IPS DF 6.9 (cell line): ENCODE data around the gene RPL32.
A peak's percentile ranks its signal among the peaks of the same experiment; 100 is the strongest.
"Not testable (repeated sequence)": the region's sequence is repeated elsewhere in the genome, so short reads cannot be mapped to it uniquely, and the experiment has no call there.

Experiments
- DNase-seq: peaks from one replicate; pipeline ENCODE4 v3.0.0-alpha.2; 2013; ENCODE audit warnings: low read depth, low spot score
- H3K27ac ChIP-seq: one replicate; pipeline ENCODE4 v1.5.1; 2013; ENCODE audit warnings: low read length, control low read depth
- H3K27me3 ChIP-seq: 2 replicates; pipeline ENCODE4 v1.6.1; 2013; ENCODE audit warnings: mild to moderate bottlenecking, low read length; ENCODE audit not compliant: control insufficient read depth, insufficient read depth
- H3K36me3 ChIP-seq: 2 replicates; pipeline ENCODE4 v1.6.1; 2013; ENCODE audit warnings: low read length; ENCODE audit not compliant: control insufficient read depth, insufficient read depth
- H3K4me1 ChIP-seq: 2 replicates; pipeline ENCODE4 v1.6.1; 2013; ENCODE audit warnings: low read length; ENCODE audit not compliant: control insufficient read depth, insufficient read depth
- H3K4me3 ChIP-seq: 2 replicates; pipeline ENCODE4 v1.5.1; 2013; ENCODE audit warnings: mild to moderate bottlenecking, low read length
- H3K9me3 ChIP-seq: 2 replicates; pipeline ENCODE4 v1.6.1; 2013; ENCODE audit warnings: low read length, inconsistent platforms; ENCODE audit not compliant: control insufficient read depth, insufficient read depth
- WGBS: extraction: QIAGEN DNeasy Blood & Tissue Kit; methylation state at CpG from one replicate; pipeline ENCODE4 v1.1.7; 2013; ENCODE audit warnings: mixed read lengths, missing lambda C conversion rate; ENCODE audit not compliant: insufficient read length, insufficient coverage; 5-methylcytosine and 5-hydroxymethylcytosine counted together

The RPL32 gene

DNA sequence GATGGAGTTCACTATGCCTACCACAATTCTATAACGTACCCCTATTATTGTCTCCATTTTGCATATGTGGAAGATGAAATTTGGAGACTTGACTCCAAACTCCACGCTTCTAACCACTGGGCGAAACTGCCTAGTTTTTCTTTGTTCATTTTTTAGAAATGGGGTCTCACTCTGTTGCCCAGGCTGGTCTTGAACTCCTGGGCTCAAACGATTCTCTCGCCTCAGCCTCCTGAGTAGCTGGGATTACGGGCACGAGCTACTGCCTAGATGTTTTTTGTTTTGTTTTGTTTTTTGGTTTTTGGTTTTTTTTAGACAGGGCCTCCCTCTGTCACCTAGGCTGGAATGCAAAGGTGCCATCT, 584 bp upstream of the RPL32 start:
- no peaks in the 10 kb centered on the region for H3K27me3 ChIP-seq
- H3K9me3 ChIP-seq, result no peaks in the 10 kb centered on the region; the same call in 1 of the 2 replicates
- no peak overlapping the region for H3K27ac ChIP-seq
- H3K4me1 ChIP-seq, result no peaks in the 10 kb centered on the region
- no CpG with 5 or more reads among the region's 7 CpGs for WGBS
- H3K36me3 ChIP-seq, result peaks cover 27% of the 10 kb centered on the region
- no peak overlapping the region for H3K4me3 ChIP-seq
- no peak for DNase-seq

GRCh38 chr3:12840591-12841148, 695 bp downstream of the RPL32 start:
- no peak for DNase-seq

DNA sequence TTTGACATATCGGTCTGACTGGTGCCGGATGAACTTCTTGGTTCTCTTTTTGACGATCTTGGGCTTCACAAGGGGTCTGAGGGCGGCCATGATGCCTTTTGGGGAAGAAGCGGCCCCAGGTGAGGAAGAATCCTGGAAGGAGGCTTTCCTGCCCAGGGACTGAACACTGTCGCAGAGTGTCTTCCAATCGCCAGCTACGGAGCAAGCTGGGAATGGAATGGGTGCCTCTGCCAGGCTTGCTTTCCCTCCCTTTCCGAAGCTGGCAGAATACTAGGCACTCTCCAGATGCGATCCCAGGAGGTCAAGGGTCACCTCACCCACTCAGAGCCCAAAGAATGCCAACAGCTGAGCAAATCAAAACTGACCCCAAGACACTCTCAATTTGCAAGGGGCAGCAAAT, 1.2 kb downstream of the RPL32 start:
- not testable (repeated sequence) for H3K27ac ChIP-seq

More at GRCh38 chr3:12840591-12841148, 695 bp downstream of the RPL32 start:
- no peaks in the 10 kb centered on the region for H3K9me3 ChIP-seq
- peaks cover 34% of the 10 kb centered on the region for H3K36me3 ChIP-seq
- WGBS, result no CpG with 5 or more reads among the region's 18 CpGs
- peak overlapping the region; percentile 92 for H3K4me3 ChIP-seq
- no peaks in the 10 kb centered on the region for H3K4me1 ChIP-seq
- no peaks in the 10 kb centered on the region for H3K27me3 ChIP-seq
- H3K27ac ChIP-seq, result no peak overlapping the region

DNA sequence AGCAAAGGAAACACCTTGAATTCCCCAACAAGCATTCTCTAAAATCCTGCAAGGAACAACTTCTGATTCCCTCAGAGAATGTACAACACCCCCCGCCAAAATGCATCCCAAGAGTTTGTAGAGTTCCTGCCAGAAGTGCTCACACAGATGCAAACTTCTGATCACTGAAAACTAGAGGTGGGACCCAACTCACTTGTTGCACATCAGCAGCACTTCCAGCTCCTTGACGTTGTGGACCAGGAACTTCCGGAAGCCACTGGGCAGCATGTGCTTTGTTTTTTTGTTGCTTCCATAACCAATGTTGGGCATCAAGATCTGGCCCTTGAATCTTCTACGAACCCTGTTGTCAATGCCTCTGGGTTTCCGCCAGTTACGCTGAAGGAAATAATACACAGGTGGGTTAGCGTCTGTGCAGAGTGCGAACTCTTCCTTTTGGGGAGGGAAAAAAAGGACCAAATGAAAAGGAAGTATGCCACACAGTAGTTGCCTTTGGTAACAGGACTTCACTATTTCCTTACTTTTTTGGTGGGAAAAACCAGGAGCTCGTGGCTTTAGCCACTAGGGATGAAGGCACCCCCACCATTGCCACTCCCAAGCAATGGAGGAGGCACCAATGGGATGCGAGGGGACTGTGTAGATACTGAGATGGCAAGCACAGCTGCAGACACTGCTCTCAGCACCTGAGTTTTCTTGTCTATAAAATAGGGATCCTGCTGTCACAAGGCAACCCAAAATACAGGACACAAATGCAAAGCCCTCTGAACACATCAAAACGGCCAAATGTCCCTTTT, 2.0 kb downstream of the RPL32 start:
- DNase-seq, result no peak
- peak overlapping the region; percentile 92; the same call in 1 of the 2 replicates for H3K4me3 ChIP-seq
- H3K27me3 ChIP-seq, result no peaks in the 10 kb centered on the region
- no peak overlapping the region for H3K27ac ChIP-seq
- no CpG with 5 or more reads among the region's 11 CpGs for WGBS
- H3K36me3 ChIP-seq, result peaks cover 45% of the 10 kb centered on the region
- H3K9me3 ChIP-seq, result no peaks in the 10 kb centered on the region
- H3K4me1 ChIP-seq, result no peaks in the 10 kb centered on the region

More for the DNA sequence above, 1.2 kb downstream of the RPL32 start:
- H3K4me1 ChIP-seq, H3K9me3 ChIP-seq, H3K27me3 ChIP-seq, DNase-seq: not testable (repeated sequence)
- no CpG with 5 or more reads among the region's 10 CpGs for WGBS
- H3K4me3 ChIP-seq, result peak overlapping the region; percentile 92; the same call in 1 of the 2 replicates
- H3K36me3 ChIP-seq, result peaks cover 38% of the 10 kb centered on the region

DNA sequence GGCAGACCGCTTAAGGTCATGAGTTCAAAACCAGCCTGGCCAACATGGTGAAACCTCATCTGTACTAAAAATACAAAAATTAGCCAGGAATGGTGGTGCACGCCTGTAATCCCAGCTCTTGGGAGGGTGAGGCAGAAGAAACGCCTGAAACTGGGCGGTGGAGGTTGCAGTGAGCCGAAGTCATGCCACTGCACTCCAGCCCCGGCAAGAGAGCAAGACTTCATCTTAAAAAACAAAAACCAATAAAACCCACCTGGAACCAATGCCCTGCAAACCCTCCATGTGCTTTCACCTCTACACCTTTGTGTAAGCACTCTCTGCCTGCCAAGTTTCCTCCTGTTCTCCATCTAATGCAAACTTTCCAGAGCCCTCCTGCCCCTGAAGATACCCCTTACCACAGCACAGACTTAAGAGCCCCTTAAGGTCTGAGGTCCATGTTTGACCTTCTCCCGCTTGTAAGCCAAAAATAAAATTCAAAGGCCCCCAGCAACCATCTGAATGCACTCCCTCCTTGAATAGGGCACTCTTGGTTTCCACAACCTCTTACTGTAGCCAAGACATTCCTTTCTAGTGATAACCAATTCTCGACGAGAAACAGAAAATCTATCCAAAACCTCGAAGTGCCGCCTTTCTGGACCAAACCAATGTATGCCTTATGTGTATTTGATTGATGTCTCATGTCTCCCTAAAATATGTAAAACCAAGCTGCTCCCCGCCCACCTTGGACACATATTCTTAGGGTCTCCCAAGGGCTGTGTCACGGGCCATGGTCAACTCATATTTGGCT, 3.0 kb downstream of the RPL32 start:
- Histone ChIP-seq H3K36me3 (peaks cover 50% of the 10 kb centered on the region), H3K4me3 (no peak overlapping the region), H3K27ac (no peak overlapping the region), H3K4me1 (no peaks in the 10 kb centered on the region), H3K9me3 (no peaks in the 10 kb centered on the region), H3K27me3 (no peaks in the 10 kb centered on the region)
- WGBS, result no CpG with 5 or more reads among the region's 13 CpGs
- no peak for DNase-seq

GRCh38 chr3:12837295-12837986, 3.9 kb downstream of the RPL32 start:
- Histone ChIP-seq H3K27ac (no peak overlapping the region), H3K36me3 (peaks cover 57% of the 10 kb centered on the region)

GRCh38 chr3:12835052-12835665, 6.2 kb downstream of the RPL32 start:
- H3K4me1 ChIP-seq, result peaks cover 1% of the 10 kb centered on the region; the same call in 1 of the 2 replicates
- no CpG with 5 or more reads among the region's 6 CpGs for WGBS
- H3K27ac ChIP-seq, result no peak overlapping the region
- DNase-seq, result no peak
- no peak overlapping the region for H3K4me3 ChIP-seq
- H3K27me3 ChIP-seq, result no peaks in the 10 kb centered on the region
- no peaks in the 10 kb centered on the region for H3K9me3 ChIP-seq
- peaks cover 65% of the 10 kb centered on the region for H3K36me3 ChIP-seq

More at GRCh38 chr3:12837295-12837986, 3.9 kb downstream of the RPL32 start:
- H3K9me3 ChIP-seq, result no peaks in the 10 kb centered on the region
- no peaks in the 10 kb centered on the region for H3K27me3 ChIP-seq
- no peak overlapping the region for H3K4me3 ChIP-seq
- no peaks in the 10 kb centered on the region; the same call in 1 of the 2 replicates for H3K4me1 ChIP-seq
- DNase-seq, result no peak
- WGBS, result no CpG with 5 or more reads among the region's 6 CpGs

DNA sequence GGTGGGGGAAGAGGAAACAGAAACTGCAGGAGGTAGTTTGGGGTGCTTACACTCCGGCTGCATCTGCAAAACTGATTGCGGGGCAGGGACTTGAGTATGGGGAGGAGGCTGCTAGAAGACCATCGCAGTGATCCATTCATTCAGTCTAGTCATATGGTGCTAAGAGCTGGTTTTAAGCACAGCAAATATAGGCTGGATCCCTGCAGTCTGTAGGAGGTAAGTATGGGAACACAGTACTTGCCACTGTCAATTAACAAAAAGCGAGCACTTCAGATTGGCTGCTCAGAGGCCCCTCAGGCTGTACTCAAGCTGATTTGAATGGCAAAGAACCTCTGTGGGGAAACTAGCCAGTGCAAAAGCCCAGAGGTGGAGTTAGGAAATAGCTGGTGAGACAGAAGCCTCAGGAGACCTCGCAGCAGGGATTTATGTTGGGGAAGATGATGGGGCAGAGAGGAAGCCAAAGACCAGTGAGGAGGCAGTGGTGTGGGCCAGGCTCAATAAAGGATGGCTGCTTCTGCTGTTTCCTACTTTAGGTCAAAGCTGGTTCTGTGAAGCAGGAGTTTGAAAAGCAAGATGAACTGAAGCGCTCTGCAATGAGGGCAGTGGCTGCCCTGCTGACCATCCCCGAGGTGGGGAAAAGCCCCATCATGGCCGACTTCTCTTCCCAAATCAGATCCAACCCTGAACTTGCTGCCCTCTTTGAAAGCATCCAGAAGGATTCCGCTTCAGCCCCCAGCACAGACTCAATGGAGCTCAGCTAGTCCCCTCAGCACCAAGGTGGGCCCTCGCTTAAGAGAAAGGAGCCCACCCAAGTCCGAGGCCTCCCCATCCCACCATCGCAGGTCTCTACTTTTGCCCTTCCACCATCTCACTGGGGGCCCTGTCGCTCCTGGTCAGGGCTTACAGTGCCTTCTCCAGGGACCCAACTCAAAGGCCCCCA, 7.9 kb downstream of the RPL32 start:
- no CpG with 5 or more reads among the region's 13 CpGs for WGBS

More for the DNA sequence above, 7.9 kb downstream of the RPL32 start:
- Histone ChIP-seq H3K9me3 (no peaks in the 10 kb centered on the region), H3K27ac (no peak overlapping the region), H3K27me3 (no peaks in the 10 kb centered on the region), H3K36me3 (peaks cover 53% of the 10 kb centered on the region), H3K4me1 (peaks cover 1% of the 10 kb centered on the region; the same call in 1 of the 2 replicates), H3K4me3 (no peak overlapping the region)
- no peak for DNase-seq
